GM18909 (cell line): ENCODE results near the gene CCDC136.

Source experiments
- ATAC-seq: cut with Tn5 transposase; IDR thresholded peaks from one replicate; pipeline ENCODE4 v1.9.1; 2021; ENCODE audit warnings: mild to moderate bottlenecking; ENCODE audit not compliant: unreplicated experiment, poor library complexity

The CCDC136 gene

GRCh38 chr7:128801003-128801402 is 9.2 kb downstream of the CCDC136 start:
- no peak for ATAC-seq

DNA sequence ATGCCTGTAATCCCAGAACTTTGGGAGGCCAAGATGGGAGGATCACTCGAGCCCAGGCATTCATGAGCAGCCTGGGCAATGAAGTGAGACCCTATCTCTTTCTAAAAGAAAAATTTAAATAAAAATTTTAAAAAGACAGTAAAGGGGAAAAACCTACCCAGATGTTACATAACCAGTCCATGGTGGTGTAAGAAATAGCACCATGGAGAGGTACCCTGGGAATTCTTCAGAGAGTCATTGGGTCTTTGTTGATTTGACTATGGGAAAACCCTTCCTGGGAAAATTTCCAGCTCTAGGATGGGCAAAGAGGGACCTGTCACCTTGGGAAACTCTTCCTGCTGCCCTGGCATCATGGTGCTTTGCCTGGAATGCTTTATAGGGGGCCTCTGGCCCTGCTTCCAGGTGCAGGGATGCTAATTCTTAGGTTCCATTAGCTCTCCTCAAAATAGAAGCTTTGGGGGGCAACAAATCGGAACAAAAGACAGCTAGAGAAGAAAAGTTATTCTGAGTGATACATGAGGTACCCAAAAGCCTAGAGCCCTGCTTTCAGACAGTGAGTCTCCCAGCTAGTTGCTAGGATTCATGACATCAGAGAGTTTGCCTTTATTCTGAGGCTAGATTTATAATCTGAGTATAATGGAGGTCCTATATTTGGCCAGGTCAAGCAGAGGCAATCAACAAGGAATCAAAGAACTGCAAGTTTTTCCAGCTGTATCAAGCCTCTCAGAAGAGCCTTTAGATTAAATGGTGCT is 10.1 kb downstream of the CCDC136 start:
- no peak for ATAC-seq

DNA sequence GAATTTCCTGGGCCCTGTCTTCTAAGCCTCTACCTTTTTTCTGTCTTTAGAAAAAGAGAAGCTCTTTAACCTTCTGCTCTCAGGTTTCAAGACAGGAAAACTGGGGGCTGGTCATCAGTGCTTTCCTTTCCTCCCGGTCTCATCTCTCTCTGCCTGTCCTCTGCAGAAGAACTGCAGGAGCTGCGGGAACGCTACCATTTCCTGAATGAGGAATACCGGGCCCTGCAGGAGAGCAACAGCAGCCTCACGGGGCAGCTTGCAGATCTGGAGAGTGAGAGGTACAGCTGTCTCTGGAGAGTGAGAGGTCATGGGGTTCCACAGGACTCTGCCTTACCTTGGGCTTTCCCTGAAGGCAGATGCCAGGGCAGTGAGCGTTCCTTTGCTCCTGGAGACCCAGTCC is 12.7 kb downstream of the CCDC136 start:
- no peak for ATAC-seq

GRCh38 chr7:128805225-128805624 is 13.5 kb downstream of the CCDC136 start:
- ATAC-seq: no peak

GRCh38 chr7:128807191-128807590 is 15.4 kb downstream of the CCDC136 start:
- ATAC-seq: no peak

DNA sequence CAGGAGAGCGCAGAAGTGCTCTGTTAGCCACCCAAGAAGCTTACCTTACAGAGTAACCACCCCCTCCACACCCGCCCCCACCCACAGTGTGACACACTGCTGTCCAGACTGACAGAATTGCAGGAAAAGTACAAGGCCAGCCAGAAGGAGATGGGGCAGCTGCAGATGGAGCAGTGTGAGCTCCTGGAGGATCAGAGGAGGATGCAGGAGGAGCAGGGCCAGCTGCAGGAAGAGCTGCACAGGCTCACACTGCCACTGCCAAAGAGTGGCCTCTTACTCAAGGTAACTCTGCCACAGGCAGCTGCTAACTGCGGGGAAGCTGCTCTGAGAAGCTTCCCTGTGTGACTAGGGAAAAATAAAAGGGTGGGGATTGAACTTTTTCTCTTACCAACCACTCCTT is 17.6 kb downstream of the CCDC136 start:
- no peak for ATAC-seq

GRCh38 chr7:128810473-128810872 is 18.7 kb downstream of the CCDC136 start:
- no peak for ATAC-seq

- ATAC-seq: no peak
Measured at GRCh38 chr7:128810997-128811396, 19.2 kb downstream of the CCDC136 start.

- ATAC-seq: no peak
Measured at GRCh38 chr7:128811631-128812430, 20.1 kb downstream of the CCDC136 start.

GRCh38 chr7:128812514-128813168 is 20.9 kb downstream of the CCDC136 start:
- no peak for ATAC-seq

DNA sequence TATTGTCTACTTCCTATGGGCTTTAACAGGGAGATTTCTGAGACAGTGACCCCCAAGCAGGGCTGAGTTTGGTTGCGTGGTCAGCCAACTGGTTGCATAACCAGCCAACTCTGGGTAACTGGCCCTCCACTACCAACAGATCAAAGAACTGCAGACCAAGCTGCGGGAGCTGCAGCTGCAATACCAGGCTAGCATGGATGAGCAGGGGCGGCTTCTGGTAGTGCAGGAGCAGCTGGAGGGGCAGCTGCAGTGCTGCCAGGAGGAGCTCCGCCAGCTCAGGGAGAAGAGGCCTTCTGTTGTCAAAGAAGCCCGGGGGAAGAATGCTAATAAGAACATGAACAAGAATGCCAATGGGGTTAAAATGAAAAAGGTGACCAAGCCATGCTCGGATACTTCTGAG is 22.7 kb downstream of the CCDC136 start:
- ATAC-seq: no peak

- no peak for ATAC-seq
Measured at GRCh38 chr7:128815289-128815942, 23.6 kb downstream of the CCDC136 start.

DNA sequence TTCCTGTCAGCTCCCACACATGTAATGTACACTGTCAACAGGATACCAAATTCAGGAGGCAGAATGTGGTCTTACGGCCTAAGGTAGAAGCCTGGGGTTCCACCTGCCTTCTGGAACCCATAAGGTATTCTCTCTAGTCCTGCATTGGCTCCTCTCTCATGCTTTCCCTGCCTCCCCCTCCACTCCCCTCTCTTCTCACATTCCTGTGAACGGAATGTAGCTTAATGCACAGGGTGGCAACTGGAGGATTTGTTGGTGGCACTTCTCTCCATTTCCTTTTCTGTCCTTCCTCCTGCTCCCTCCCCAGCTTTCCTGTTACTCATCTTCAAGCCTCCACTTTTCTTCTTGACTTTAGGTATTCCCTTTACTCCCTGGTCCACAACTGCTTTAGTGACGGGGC is 26.9 kb downstream of the CCDC136 start:
- ATAC-seq: no peak

- no peak for ATAC-seq
Measured at GRCh38 chr7:128821724-128822123, 30.0 kb downstream of the CCDC136 start.

GRCh38 chr7:128826512-128826911 is 34.7 kb downstream of the CCDC136 start:
- no peak for ATAC-seq

- no peak for ATAC-seq
Measured at GRCh38 chr7:128826916-128827247, 35.1 kb downstream of the CCDC136 start.

GRCh38 chr7:128827248-128827958 is 35.6 kb downstream of the CCDC136 start:
- ATAC-seq: no peak

GRCh38 chr7:128827971-128828711 is 36.4 kb downstream of the CCDC136 start:
- ATAC-seq: no peak

- no peak for ATAC-seq
Measured at GRCh38 chr7:128829391-128830166, 37.8 kb downstream of the CCDC136 start.
